H1 (cell line): ENCODE measurements around the gene FGF19.

Experiments used
- ATF2 ChIP-seq: IDR thresholded peaks from 2 replicates; pipeline ENCODE4 v1.6.1; 2012; ENCODE audit warnings: low read length, inconsistent platforms
- BCL11A ChIP-seq, 2 experiments: IDR thresholded peaks; one replicate each; pipeline ENCODE4 v1.6.1; 2011; ENCODE audit warnings: low read depth in 2 of 2, low read length in 2 of 2, mild to moderate bottlenecking in 2 of 2
- BRCA1 ChIP-seq: IDR thresholded peaks from 2 replicates; pipeline ENCODE4 v1.6.1; 2012; ENCODE audit warnings: low read depth, low read length, improper control_type of control experiment
- CEBPB ChIP-seq: IDR thresholded peaks from 2 replicates; pipeline ENCODE4 v1.6.1; 2012; ENCODE audit warnings: low read depth, low read length
- CTCF ChIP-seq, 3 experiments: IDR thresholded peaks; 1 replicate in 2 of 3; 2 replicates in 1 of 3; pipeline versions ENCODE4 v1.5.1 to v1.6.1; 2011; ENCODE audit warnings: low read length in 3 of 3, mild to moderate bottlenecking in 3 of 3, inconsistent platforms in 2 of 3, low read depth in 1 of 3, moderate library complexity in 1 of 3; ENCODE audit not compliant: insufficient read depth in 1 of 3; ENCODE audit errors: control extremely low read depth in 1 of 3
- JUN ChIP-seq: IDR thresholded peaks from 2 replicates; pipeline ENCODE4 v1.6.1; 2011; ENCODE audit warnings: low read depth, mild to moderate bottlenecking, improper control_type of control experiment, low read length
- MAFK ChIP-seq: IDR thresholded peaks from 2 replicates; pipeline ENCODE4 v1.6.1; 2012; ENCODE audit warnings: low read depth, mild to moderate bottlenecking, improper control_type of control experiment, low read length
- POLR2A ChIP-seq, 2 experiments: IDR thresholded peaks; 1 replicate in 1 of 2; 2 replicates in 1 of 2; pipeline ENCODE4 v1.6.1; 2011; ENCODE audit warnings: low read depth in 2 of 2, low read length in 2 of 2, mild to moderate bottlenecking in 2 of 2; ENCODE audit errors: control extremely low read depth in 1 of 2

DNA sequence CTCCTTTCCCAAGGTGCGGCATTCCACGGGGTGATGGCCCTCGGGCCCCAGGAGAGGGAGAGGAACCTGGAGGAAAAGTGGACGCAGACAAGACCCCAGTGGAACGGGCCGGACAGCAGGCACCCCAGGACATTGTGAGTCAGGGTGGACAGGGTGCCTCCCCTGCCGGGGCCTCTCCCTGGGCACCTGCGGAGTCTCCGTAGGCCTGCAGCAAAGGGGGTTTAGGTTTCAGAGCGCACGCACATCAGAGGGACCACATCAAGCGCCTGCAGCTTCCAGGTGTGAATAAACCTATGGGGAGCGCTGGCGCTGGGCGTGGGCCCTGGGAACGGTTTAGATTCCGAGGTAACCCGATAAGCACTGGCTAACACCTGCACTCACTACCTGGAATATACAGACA lies 22.7 kb upstream of the FGF19 start:
- TF ChIP-seq BCL11A (IDR thresholded peaks at IDR 0.05; ENCODE audit: low read depth in 2 of 2, low read length in 2 of 2) (no peak), ATF2 (no peak), CTCF (IDR thresholded peaks at IDR 0.05; ENCODE audit: control extremely low read depth in 1 of 3, insufficient read depth in 1 of 3, low read depth in 1 of 3, low read length in 3 of 3) (no peak), POLR2A (IDR thresholded peaks at IDR 0.05; ENCODE audit: control extremely low read depth in 1 of 2, low read depth in 2 of 2, low read length in 2 of 2) (no peak), BRCA1 (no peak), CEBPB (no peak), JUN (no peak), MAFK (no peak)
